Measurements from ENCODE around the gene VPS16. TPM values are rescaled to one million over a fixed set of nuclear protein-coding genes. Genes with fewer than 3 reads are reported as not detected.

Gene VPS16
- total RNA-seq, 2 experiments from 2014 or later = 38.2 to 40.6 TPM

DNA sequence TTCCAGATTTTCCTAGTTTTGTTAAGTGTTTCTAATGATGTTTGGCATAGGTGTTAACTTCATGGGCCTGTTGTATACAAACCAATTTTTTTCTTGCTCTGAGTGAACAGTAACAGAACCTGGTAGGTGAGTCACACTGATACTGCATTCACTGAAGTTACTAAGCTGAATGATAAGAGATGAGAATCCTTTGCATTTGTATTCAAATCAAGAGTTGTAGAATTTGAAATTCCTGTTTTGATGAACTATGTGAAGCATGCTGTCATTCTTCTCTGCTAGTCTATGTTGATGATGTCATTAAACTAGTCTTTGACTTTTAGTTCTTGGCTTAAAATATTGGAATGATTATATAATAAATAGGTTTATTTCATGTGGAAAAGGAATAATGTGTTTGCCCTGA is 70.7 kb downstream of the VPS16 start:
- Histone ChIP-seq H3K4me3 (ENCODE audit: low read length) (no peak overlapping the region), H3K27me3 (ENCODE audit: control insufficient read depth in 1 of 2, insufficient read depth in 2 of 2, low read length in 2 of 2) (no peaks in the 10 kb centered on the region), H3K27ac (ENCODE audit: low read depth in 1 of 2, low read length in 2 of 2) (no peak overlapping the region), H3K36me3 (ENCODE audit: insufficient read depth, low read length) (no peaks in the 10 kb centered on the region), H3K9me3 (ENCODE audit: control insufficient read depth in 1 of 2, insufficient read depth in 1 of 2, low read length in 2 of 2) (no peaks in the 10 kb centered on the region), H3K4me1 (ENCODE audit: insufficient read depth, low read length) (no peaks in the 10 kb centered on the region)
- no peaks in the 10 kb centered on the region for H3K9me3 Mint-ChIP-seq
- DNase-seq = no peak
- no peaks in the 10 kb centered on the region for H3K27me3 Mint-ChIP-seq
- H3K27ac Mint-ChIP-seq = no peak overlapping the region
- no peak overlapping the region for H3K4me3 Mint-ChIP-seq
- ChIA-PET CTCF (no interaction called here), POLR2A (no interaction called here)
- TF ChIP-seq, protein P1, sequence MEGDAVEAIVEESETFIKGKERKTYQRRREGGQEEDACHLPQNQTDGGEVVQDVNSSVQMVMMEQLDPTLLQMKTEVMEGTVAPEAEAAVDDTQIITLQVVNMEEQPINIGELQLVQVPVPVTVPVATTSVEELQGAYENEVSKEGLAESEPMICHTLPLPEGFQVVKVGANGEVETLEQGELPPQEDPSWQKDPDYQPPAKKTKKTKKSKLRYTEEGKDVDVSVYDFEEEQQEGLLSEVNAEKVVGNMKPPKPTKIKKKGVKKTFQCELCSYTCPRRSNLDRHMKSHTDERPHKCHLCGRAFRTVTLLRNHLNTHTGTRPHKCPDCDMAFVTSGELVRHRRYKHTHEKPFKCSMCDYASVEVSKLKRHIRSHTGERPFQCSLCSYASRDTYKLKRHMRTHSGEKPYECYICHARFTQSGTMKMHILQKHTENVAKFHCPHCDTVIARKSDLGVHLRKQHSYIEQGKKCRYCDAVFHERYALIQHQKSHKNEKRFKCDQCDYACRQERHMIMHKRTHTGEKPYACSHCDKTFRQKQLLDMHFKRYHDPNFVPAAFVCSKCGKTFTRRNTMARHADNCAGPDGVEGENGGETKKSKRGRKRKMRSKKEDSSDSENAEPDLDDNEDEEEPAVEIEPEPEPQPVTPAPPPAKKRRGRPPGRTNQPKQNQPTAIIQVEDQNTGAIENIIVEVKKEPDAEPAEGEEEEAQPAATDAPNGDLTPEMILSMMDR (IDR thresholded peaks at IDR 0.05) = no peak
- ATAC-seq (ENCODE audit: poor library complexity) = no peak
- peaks cover 22% of the 10 kb centered on the region for H3K4me1 Mint-ChIP-seq (ENCODE audit: low read depth)
- peaks cover 4% of the 10 kb centered on the region for H3K36me3 Mint-ChIP-seq (ENCODE audit: low read depth)
- intact Hi-C loops (cut with DNase I, micrococcal nuclease) = no loop called here

DNA sequence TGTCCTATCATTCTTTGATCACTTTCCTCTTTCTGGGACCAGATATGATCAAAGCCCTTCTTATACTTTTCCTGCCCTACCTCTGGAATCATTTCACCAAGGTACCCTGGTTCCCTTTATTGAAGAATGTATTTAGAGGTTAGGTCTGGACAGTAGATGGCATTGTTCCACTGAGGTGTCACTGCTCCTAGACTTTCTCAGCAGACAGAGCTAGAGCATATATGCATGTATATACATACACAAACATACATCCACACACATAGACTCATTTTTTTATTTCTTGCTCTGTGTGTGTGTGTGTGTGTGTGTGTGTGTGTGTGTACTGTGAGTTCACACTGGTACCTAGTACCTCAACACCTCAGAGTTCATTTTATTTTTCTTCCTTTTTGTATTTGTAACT is 73.6 kb downstream of the VPS16 start:
- Histone ChIP-seq H3K36me3 (ENCODE audit: insufficient read depth, low read length) (no peaks in the 10 kb centered on the region), H3K4me1 (ENCODE audit: insufficient read depth, low read length) (peaks cover 4% of the 10 kb centered on the region), H3K4me3 (ENCODE audit: low read length) (no peak overlapping the region), H3K27ac (ENCODE audit: low read depth in 1 of 2, low read length in 2 of 2) (no peak overlapping the region), H3K9me3 (ENCODE audit: control insufficient read depth in 1 of 2, insufficient read depth in 1 of 2, low read length in 2 of 2) (no peaks in the 10 kb centered on the region), H3K27me3 (ENCODE audit: control insufficient read depth in 1 of 2, insufficient read depth in 2 of 2, low read length in 2 of 2) (no peaks in the 10 kb centered on the region)
- Mint-ChIP-seq H3K36me3 (ENCODE audit: low read depth) (peaks cover 4% of the 10 kb centered on the region), H3K27ac (no peak overlapping the region), H3K4me3 (no peak overlapping the region), H3K9me3 (no peaks in the 10 kb centered on the region), H3K4me1 (ENCODE audit: low read depth) (peaks cover 22% of the 10 kb centered on the region), H3K27me3 (no peaks in the 10 kb centered on the region)
- CTCF ChIA-PET = no interaction called here
- POLR2A ChIA-PET = no interaction called here
- TF ChIP-seq, protein P1 (IDR thresholded peaks at IDR 0.05) = no peak
- intact Hi-C loops (cut with DNase I, micrococcal nuclease) = no loop called here
- DNase-seq (no peak), ATAC-seq (ENCODE audit: poor library complexity) (no peak)

Other genes starting within 250 kb of the VPS16 start
- gene NOP56, start 188.1 kb upstream of the VPS16 start, total RNA-seq = 100 to 1,000 TPM; 261 to 262 TPM
- gene IDH3B, start 176.5 kb upstream of the VPS16 start, total RNA-seq = 100 to 1,000 TPM; 171 to 181 TPM
- gene EBF4, start 148.0 kb upstream of the VPS16 start, total RNA-seq = 1 to 10 TPM; 4.2 to 5.1 TPM
- gene CPXM1, start 40.1 kb upstream of the VPS16 start, total RNA-seq = not detected
- gene C20orf141, start 25.8 kb upstream of the VPS16 start, total RNA-seq = not detected
- gene TMEM239, start 24.4 kb upstream of the VPS16 start, total RNA-seq = not detected
- 10 to 100 TPM; 69.2 to 69.7 TPM for gene PCED1A, start 90 bp upstream of the VPS16 start, total RNA-seq
- 10 to 100 TPM; 65.4 to 69.5 TPM for gene PTPRA, start 32.7 kb downstream of the VPS16 start, total RNA-seq
- gene GNRH2, start 202.9 kb downstream of the VPS16 start, total RNA-seq = not detected
- 10 to 100 TPM; 19.3 to 22.7 TPM for gene MRPS26, start 205.3 kb downstream of the VPS16 start, total RNA-seq
- 1 to 10 TPM; 1.1 to 1.6 TPM for gene OXT, start 230.9 kb downstream of the VPS16 start, total RNA-seq
- gene AVP, start 244.0 kb downstream of the VPS16 start, total RNA-seq = under 1 TPM; 0.47 to 0.56 TPM